ENCODE data around the gene HSD11B2.

Gene HSD11B2

GRCh38 chr16:67449336-67449735, 18.4 kb downstream of the HSD11B2 start:
- Histone ChIP-seq H3K4me3 (ENCODE audit: low read depth in 1 of 2, low read length in 1 of 2) (no peak overlapping the region), H3K27ac (no peak overlapping the region), H3K9me3 (no peaks in the 10 kb centered on the region), H3K27me3 (no peaks in the 10 kb centered on the region), H3K4me1 (ENCODE audit: control insufficient read depth in 1 of 2, insufficient read depth in 1 of 2, low read depth in 1 of 2, low read length in 1 of 2) (no peaks in the 10 kb centered on the region), H3K36me3 (peaks cover 97% of the 10 kb centered on the region)
- TF ChIP-seq CTCF (IDR thresholded peaks at IDR 0.05), result no peak

GRCh38 chr16:67449739-67450138, 18.8 kb downstream of the HSD11B2 start:
- Histone ChIP-seq H3K27me3 (no peaks in the 10 kb centered on the region), H3K4me1 (ENCODE audit: control insufficient read depth in 1 of 2, insufficient read depth in 1 of 2, low read depth in 1 of 2, low read length in 1 of 2) (no peaks in the 10 kb centered on the region), H3K4me3 (ENCODE audit: low read depth in 1 of 2, low read length in 1 of 2) (no peak overlapping the region), H3K9me3 (no peaks in the 10 kb centered on the region), H3K36me3 (peaks cover 95% of the 10 kb centered on the region), H3K27ac (no peak overlapping the region)
- TF ChIP-seq CTCF (IDR thresholded peaks at IDR 0.05), result no peak

GRCh38 chr16:67451061-67451703, 20.3 kb downstream of the HSD11B2 start:
- H3K4me3 ChIP-seq (ENCODE audit: low read depth in 1 of 2, low read length in 1 of 2), result no peak overlapping the region
- no peaks in the 10 kb centered on the region for H3K4me1 ChIP-seq (ENCODE audit: control insufficient read depth in 1 of 2, insufficient read depth in 1 of 2, low read depth in 1 of 2, low read length in 1 of 2)
- H3K27me3 ChIP-seq, result no peaks in the 10 kb centered on the region
- H3K36me3 ChIP-seq, result peaks cover 91% of the 10 kb centered on the region
- no peak overlapping the region for H3K27ac ChIP-seq
- H3K9me3 ChIP-seq, result no peaks in the 10 kb centered on the region
- TF ChIP-seq CTCF (IDR thresholded peaks at IDR 0.05), result no peak

- Histone ChIP-seq H3K27ac (no peak overlapping the region), H3K4me1 (ENCODE audit: control insufficient read depth in 1 of 2, insufficient read depth in 1 of 2, low read depth in 1 of 2, low read length in 1 of 2) (peaks cover 0 to 2% of the 10 kb centered on the region in 2 experiments), H3K4me3 (ENCODE audit: low read depth in 1 of 2, low read length in 1 of 2) (no peak overlapping the region), H3K9me3 (no peaks in the 10 kb centered on the region), H3K27me3 (no peaks in the 10 kb centered on the region), H3K36me3 (peaks cover 91% of the 10 kb centered on the region)
- no peak for TF ChIP-seq CTCF (IDR thresholded peaks at IDR 0.05)
Observed at GRCh38 chr16:67451704-67452435, 20.9 kb downstream of the HSD11B2 start.

GRCh38 chr16:67454104-67454503, 23.2 kb downstream of the HSD11B2 start:
- H3K4me3 ChIP-seq (ENCODE audit: low read depth in 1 of 2, low read length in 1 of 2), result no peak overlapping the region
- peaks cover 91% of the 10 kb centered on the region for H3K36me3 ChIP-seq
- H3K27me3 ChIP-seq, result no peaks in the 10 kb centered on the region
- no peaks in the 10 kb centered on the region for H3K9me3 ChIP-seq
- no peak for TF ChIP-seq CTCF (IDR thresholded peaks at IDR 0.05)
- peaks cover 0 to 2% of the 10 kb centered on the region in 2 experiments for H3K4me1 ChIP-seq (ENCODE audit: control insufficient read depth in 1 of 2, insufficient read depth in 1 of 2, low read depth in 1 of 2, low read length in 1 of 2)
- no peak overlapping the region for H3K27ac ChIP-seq

Data from neutrophil (primary cell).